Upper lobe of left lung (tissue), 4 donors: ENCODE data around the gene CNTNAP2.

Experiments
- CTCF ChIP-seq, 6 experiments: fragments of 450-650 bp in 4 of 6; fragments of 200-600 bp in 2 of 6; sonication (generic) in 2 of 6; IDR thresholded peaks; one replicate each; pipeline ENCODE4 v1.5.1; 2016 to 2019; ENCODE audit warnings: antibody characterized with exemption in 6 of 6
- EP300 ChIP-seq, 4 donors: sonication (generic); formaldehyde crosslinking; IDR thresholded peaks; one replicate each; pipeline ENCODE4 v1.5.1; 2017; ENCODE audit warnings: antibody characterized with exemption in 4 of 4, control low read depth in 2 of 4
- POLR2A ChIP-seq, 4 donors: fragments of 450-650 bp; IDR thresholded peaks; one replicate each; pipeline ENCODE4 v1.5.1; 2016 to 2017; ENCODE audit warnings: antibody characterized with exemption in 4 of 4, mild to moderate bottlenecking in 2 of 4
- POLR2AphosphoS5 ChIP-seq, 2 donors: sonication (generic); formaldehyde crosslinking; IDR thresholded peaks; one replicate each; pipeline ENCODE4 v1.5.1; 2017; ENCODE audit warnings: antibody characterized with exemption in 2 of 2

GRCh38 chr7:146805082-146805481 lies 688.5 kb downstream of the CNTNAP2 start:
- TF ChIP-seq CTCF (IDR thresholded peaks at IDR 0.05) (no peak), POLR2AphosphoS5 (IDR thresholded peaks at IDR 0.05) (no peak), POLR2A (IDR thresholded peaks at IDR 0.05) (no peak), EP300 (IDR thresholded peaks at IDR 0.05) (no peak)
